HepG2 (cell line): Measurements from ENCODE around the gene ERMARD. TPM values are rescaled to one million over a fixed set of nuclear protein-coding genes. Genes with fewer than 3 reads are reported as not detected.

Experiments
- IKZF5 ChIP-seq: IDR thresholded peaks from 2 replicates; pipeline ENCODE4 v1.6.1; 2018; ENCODE audit warnings: missing genetic modification reagents, mild to moderate bottlenecking, missing compliant biosample characterization
- KAT2B ChIP-seq: fragments of 150-350 bp; IDR thresholded peaks from 2 replicates; pipeline ENCODE4 v1.6.1; 2014; ENCODE audit warnings: low read depth, low read length, borderline replicate concordance
- KLF6 ChIP-seq: IDR thresholded peaks from 2 replicates; pipeline ENCODE4 v1.8.0; 2016; ENCODE audit warnings: missing biosample characterization, missing genetic modification reagents
- NRL ChIP-seq: sonication (generic); formaldehyde crosslinking; IDR thresholded peaks from 2 replicates; pipeline ENCODE4 v1.5.0; 2020; ENCODE audit warnings: missing genetic modification reagents, mild to moderate bottlenecking, moderate library complexity, borderline replicate concordance
- PAXIP1 ChIP-seq: sonication (generic); formaldehyde crosslinking; conservative IDR thresholded peaks from 2 replicates; pipeline ENCODE4 v1.4.0; 2020; ENCODE audit warnings: mild to moderate bottlenecking, missing genetic modification reagents, moderate library complexity
- ZHX2 ChIP-seq, 2 experiments: sonication (generic) in 1 of 2; formaldehyde crosslinking in 1 of 2; IDR thresholded peaks; 2 replicates each; pipeline versions ENCODE4 v1.6.1 to v1.9.0; 2014 to 2022; ENCODE audit warnings: antibody characterized with exemption in 1 of 2, borderline replicate concordance in 1 of 2, inconsistent platforms in 1 of 2, low read depth in 1 of 2, missing genetic modification reagents in 1 of 2
- ZNF318 ChIP-seq: sonication (generic); formaldehyde crosslinking; IDR thresholded peaks from 2 replicates; pipeline ENCODE4 v1.4.0; 2020; ENCODE audit warnings: mild to moderate bottlenecking, missing genetic modification reagents
- polyA plus RNA-seq, 8 experiments: library from polyadenylated mRNA; depleted of rRNA in 3 of 8; stranded (reverse) in 7 of 8; unstranded in 1 of 8; fragments of >200 nt; fragmentation: Illumina TruSeq in 4 of 8; extraction: Trizol in 4 of 8; gene quantifications; 2 replicates each; pipeline versions ENCODE4 v1.2.1 to v1.2.3, GENCODE V29; 2011 to 2016; ENCODE audit warnings: low read depth in 4 of 8, missing spikeins in 1 of 8, mixed read lengths in 1 of 8; ENCODE audit not compliant: insufficient read depth in 1 of 8
- total RNA-seq, 5 experiments: library from RNA; depleted of rRNA; stranded (reverse); fragments of >200 nt; fragmentation: Illumina TruSeq; extraction: Trizol; gene quantifications; 2 replicates each; pipeline ENCODE4 v1.2.3, GENCODE V29; 2016; ENCODE audit warnings: low read depth in 1 of 5

ERMARD gene
- total and polyA plus RNA-seq, 2 of the 13 experiments (the other 11 are each of a cell fraction or from before 2014, with no cell fraction given), result 8.8 to 10.7 TPM

DNA sequence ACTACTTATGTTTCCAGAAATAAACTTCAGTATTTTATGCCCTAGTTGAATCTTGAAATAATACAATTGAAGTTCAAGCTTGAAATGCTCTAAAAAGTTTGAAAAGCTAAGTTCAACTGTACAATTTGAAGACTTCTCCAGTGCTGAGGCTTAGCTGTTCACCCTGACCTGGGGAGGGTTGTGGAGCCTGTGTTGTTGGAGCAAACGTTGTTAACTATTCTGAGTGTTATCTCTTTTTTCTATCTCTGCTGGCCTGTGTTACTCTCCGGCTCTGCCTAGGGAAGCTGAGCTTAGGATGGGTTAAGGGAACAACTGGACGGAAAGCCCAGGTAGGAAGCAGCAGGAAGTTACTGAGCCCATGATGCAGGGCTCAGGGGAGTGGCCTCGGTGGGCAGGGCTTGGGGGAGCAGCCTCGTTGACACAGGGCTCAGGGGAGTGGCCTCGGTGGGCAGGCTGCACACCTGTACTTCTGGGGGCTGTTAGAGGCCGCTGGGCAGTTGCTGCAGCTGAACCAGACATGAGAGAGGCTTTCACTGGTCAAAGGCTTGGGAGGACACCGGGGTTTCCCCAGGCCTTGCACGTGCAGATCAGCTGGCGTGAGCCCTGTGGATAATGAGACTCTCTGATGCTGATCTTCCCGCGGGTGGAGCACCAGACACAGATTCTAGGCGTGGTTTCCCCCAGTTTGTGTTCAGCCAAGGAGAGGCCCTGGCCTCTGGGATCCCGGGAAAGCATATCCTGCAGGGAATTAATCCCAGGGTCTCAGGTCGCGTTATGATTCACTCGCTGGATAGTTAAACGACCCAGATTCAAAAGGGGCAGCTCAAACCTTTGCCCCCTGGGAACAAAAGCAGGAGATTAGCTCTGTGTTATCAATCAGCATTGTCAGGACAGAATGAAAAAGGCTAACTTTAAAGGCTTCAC, 58.9 kb downstream of the ERMARD start (continued):
- TF ChIP-seq ZHX2 (IDR thresholded peaks at IDR 0.05; ENCODE audit: low read depth), result no peak; the same call in 1 of the 2 replicates
- no peak for TF ChIP-seq ZHX2 (CRISPR knock-in tag; IDR thresholded peaks at IDR 0.05; ENCODE audit: borderline replicate concordance)
- no peak; the same call in 1 of the 2 replicates for TF ChIP-seq PAXIP1 (CRISPR knock-in tag)
- no peak for TF ChIP-seq KAT2B
- peak; percentile 71 for TF ChIP-seq NRL
- TF ChIP-seq IKZF5 (CRISPR knock-in tag), result no peak
- TF ChIP-seq KLF6 (CRISPR knock-in tag), result no peak
- no peak for TF ChIP-seq ZNF318
